HEK293T (cell line): Measurements from ENCODE around the gene ASPRV1.

Experiments
- ARNT ChIP-seq: fragments of 450-650 bp; IDR thresholded peaks from 2 replicates; pipeline ENCODE4 v1.6.1; 2017; ENCODE audit warnings: mild to moderate bottlenecking
- BHLHE40 ChIP-seq: fragments of 450-650 bp; IDR thresholded peaks from 2 replicates; pipeline ENCODE4 v1.6.1; 2016; ENCODE audit warnings: mild to moderate bottlenecking, moderate library complexity, borderline replicate concordance
- CTBP1 ChIP-seq: fragments of 450-650 bp; IDR thresholded peaks from 2 replicates; pipeline ENCODE4 v1.6.1; 2016; ENCODE audit warnings: borderline replicate concordance
- ELF4 ChIP-seq: fragments of 450-650 bp; IDR thresholded peaks from 2 replicates; pipeline ENCODE4 v1.6.1; 2017; ENCODE audit warnings: antibody characterized with exemption
- FOXK2 ChIP-seq: fragments of 450-650 bp; IDR thresholded peaks from 2 replicates; pipeline ENCODE4 v1.6.1; 2016; ENCODE audit warnings: mild to moderate bottlenecking
- FOXM1 ChIP-seq: fragments of 450-650 bp; IDR thresholded peaks from 2 replicates; pipeline ENCODE4 v1.6.1; 2017; ENCODE audit warnings: mild to moderate bottlenecking, borderline replicate concordance
- L3MBTL2 ChIP-seq: fragments of 450-650 bp; conservative IDR thresholded peaks from 2 replicates; pipeline ENCODE4 v1.6.1; 2016; ENCODE audit warnings: mild to moderate bottlenecking
- NFRKB ChIP-seq: fragments of 450-650 bp; IDR thresholded peaks from 2 replicates; pipeline ENCODE4 v1.6.1; 2016; ENCODE audit warnings: mild to moderate bottlenecking, moderate library complexity
- SP1 ChIP-seq: fragments of 450-650 bp; IDR thresholded peaks from 2 replicates; pipeline ENCODE4 v1.6.1; 2017
- SUZ12 ChIP-seq: fragments of 450-650 bp; IDR thresholded peaks from 2 replicates; pipeline ENCODE4 v1.6.1; 2016; ENCODE audit warnings: mild to moderate bottlenecking
- TARDBP ChIP-seq: fragments of 450-650 bp; IDR thresholded peaks from 2 replicates; pipeline ENCODE4 v1.6.1; 2016
- ZNF384 ChIP-seq: fragments of 450-650 bp; IDR thresholded peaks from 2 replicates; pipeline ENCODE4 v1.6.1; 2016
- TF ChIP-seq, protein P1 (sequence below): fragments of 450-650 bp; IDR thresholded peaks from 2 replicates; pipeline ENCODE4 v1.6.1; 2016

DNA sequence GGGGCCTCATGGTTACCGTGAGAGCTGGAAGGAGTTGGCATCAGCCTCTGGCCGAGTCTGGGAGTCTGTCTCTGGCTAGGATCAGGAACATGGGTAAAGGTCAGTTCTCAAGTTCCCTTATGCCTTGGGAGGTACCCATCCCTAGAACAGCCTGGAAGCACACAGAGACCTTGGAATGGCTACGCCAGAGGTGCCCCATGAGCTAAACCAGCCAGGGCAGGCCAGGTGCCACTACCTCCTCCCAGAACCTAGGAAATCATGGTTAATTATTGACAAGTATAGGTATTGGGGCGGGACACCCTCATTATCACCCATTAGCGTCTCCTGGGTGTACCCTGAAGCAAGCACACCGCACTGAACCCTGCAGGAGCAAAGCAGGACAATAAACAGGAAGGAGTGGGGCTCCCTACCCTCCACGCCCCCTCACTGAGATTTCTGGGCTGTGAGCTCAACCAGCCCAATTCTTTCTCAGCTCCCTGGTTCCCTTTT lies 3.0 kb upstream of the ASPRV1 start:
- no peak for TF ChIP-seq SP1
- no peak for TF ChIP-seq FOXK2
- no peak for TF ChIP-seq CTBP1
- no peak for TF ChIP-seq NFRKB
- no peak for TF ChIP-seq L3MBTL2
- no peak for TF ChIP-seq ZNF384
- TF ChIP-seq ELF4: no peak
- TF ChIP-seq FOXM1: no peak
- no peak for TF ChIP-seq ARNT
- no peak for TF ChIP-seq TARDBP
- TF ChIP-seq BHLHE40: no peak
- TF ChIP-seq, protein P1, sequence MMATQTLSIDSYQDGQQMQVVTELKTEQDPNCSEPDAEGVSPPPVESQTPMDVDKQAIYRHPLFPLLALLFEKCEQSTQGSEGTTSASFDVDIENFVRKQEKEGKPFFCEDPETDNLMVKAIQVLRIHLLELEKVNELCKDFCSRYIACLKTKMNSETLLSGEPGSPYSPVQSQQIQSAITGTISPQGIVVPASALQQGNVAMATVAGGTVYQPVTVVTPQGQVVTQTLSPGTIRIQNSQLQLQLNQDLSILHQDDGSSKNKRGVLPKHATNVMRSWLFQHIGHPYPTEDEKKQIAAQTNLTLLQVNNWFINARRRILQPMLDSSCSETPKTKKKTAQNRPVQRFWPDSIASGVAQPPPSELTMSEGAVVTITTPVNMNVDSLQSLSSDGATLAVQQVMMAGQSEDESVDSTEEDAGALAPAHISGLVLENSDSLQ: no peak
- TF ChIP-seq SUZ12: no peak
